Measurements from ENCODE around the gene FBXL4.
A peak's percentile ranks its signal among the peaks of the same experiment; 100 is the strongest.

FBXL4 gene

DNA sequence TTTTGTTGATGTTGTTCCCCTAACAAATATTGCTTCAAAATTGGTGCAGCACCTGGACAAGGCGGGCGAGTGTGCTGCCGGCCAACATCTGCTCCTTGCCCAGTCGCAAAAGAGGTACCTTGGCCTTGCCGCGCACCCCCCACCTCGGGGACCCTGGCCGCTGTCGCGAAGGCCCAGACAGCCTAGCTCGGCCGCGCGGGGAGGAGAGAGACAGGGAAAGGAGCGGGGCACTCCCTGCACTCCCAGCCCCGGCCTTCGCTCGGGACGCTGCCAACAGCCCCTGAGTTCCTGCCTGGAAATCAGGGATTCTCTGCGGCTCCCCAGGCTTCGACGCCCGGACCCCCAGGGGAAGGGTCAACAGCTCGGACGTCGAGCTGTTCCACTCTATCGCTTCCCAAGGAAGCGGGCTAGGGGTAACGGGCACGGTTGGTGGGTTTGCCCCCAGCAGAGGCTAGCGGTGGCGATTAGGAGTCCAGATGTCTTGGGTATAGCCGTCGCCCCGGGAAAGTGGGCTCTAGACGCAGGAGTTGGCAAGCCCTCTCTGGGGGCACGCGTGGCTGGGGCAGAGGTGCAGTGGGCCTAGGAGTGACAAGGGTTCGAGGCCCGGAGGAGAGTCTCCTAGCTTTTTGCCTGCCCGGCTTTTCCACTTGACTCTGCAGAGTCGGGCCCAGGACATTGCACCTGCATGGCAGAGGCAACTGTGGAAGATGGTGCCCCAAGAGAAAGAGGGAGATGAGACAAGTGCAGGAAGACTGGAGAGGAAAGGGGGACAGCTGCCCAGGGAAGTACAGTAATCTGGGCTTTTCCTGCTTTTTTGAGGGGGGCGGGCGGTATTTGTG, 105.2 kb downstream of the FBXL4 start:
- no peak overlapping the region for H3K4me3 Mint-ChIP-seq
- H3K36me3 Mint-ChIP-seq (ENCODE audit: low read depth): no peaks in the 10 kb centered on the region
- peaks cover 94% of the 10 kb centered on the region for H3K27me3 Mint-ChIP-seq
- peaks cover 24% of the 10 kb centered on the region for H3K4me1 Mint-ChIP-seq (ENCODE audit: low read depth)
- no peak for DNase-seq
- no peak overlapping the region for H3K27ac Mint-ChIP-seq
- no peaks in the 10 kb centered on the region for H3K9me3 Mint-ChIP-seq

DNA sequence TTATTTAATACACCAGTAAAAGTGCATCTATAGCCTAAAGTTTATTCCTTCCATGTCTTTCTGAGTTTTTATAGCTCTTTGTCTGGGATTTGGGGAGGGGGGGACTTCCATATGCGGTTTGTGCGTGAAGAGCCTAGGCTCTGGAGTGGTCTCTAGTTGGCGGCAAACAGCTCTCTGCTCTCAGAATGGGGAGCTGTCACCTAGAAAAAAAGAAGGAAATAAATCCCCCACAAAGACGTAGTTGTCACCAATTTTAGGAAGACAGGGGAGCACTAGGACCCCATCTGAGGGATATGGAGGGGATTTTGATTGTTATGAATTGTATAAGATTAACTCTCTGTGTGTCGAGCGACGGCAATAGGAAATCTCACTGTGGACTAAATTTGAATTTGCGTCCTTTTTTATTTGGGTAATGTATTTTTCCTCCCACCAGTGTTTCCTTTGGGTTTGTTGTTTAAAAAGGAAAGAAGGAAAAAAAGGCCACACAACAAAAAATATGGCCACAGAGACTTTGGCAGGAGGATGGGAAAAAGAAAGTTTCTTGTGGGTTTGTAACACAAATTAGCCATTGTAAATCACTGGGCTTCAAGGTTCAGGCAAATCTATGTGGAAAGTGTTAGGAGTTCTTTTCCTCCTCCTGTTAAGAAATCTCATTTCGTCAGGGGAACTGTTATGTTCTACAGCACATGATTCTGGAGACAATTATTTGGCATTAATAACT, 106.0 kb downstream of the FBXL4 start:
- Mint-ChIP-seq H3K4me3 (no peak overlapping the region), H3K9me3 (no peaks in the 10 kb centered on the region), H3K36me3 (ENCODE audit: low read depth) (no peaks in the 10 kb centered on the region), H3K27ac (no peak overlapping the region), H3K27me3 (peaks cover 94% of the 10 kb centered on the region), H3K4me1 (ENCODE audit: low read depth) (peaks cover 22% of the 10 kb centered on the region)
- DNase-seq: no peak

DNA sequence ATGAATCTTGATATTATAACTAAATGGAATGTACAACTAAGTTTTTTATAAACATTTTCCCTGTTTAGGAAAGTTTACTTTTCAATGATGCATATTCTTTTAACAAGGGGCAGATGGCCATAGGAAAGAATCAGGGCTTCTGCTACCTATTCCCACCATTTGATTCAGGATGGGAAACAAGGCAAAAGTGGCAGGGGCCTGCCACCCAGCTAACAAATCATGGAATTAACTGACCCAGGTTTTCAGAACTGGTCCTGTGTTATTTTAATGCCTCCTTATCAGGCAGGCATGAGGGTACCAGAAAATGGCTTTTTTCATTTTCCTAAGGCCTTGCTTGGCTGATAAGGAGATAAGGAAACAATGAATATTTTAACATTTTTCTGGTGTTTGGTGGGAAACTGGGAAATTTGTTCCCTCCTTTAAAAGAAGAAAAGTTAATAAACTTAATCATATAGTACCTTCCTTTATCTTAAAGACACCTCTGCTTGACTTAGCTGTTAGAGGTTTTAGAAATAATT, 106.7 kb downstream of the FBXL4 start:
- H3K9me3 Mint-ChIP-seq: no peaks in the 10 kb centered on the region
- no peaks in the 10 kb centered on the region for H3K36me3 Mint-ChIP-seq (ENCODE audit: low read depth)
- H3K4me3 Mint-ChIP-seq: no peak overlapping the region
- DNase-seq: no peak
- no peak overlapping the region for H3K27ac Mint-ChIP-seq
- H3K27me3 Mint-ChIP-seq: peaks cover 94% of the 10 kb centered on the region
- H3K4me1 Mint-ChIP-seq (ENCODE audit: low read depth): peaks cover 25% of the 10 kb centered on the region

DNA sequence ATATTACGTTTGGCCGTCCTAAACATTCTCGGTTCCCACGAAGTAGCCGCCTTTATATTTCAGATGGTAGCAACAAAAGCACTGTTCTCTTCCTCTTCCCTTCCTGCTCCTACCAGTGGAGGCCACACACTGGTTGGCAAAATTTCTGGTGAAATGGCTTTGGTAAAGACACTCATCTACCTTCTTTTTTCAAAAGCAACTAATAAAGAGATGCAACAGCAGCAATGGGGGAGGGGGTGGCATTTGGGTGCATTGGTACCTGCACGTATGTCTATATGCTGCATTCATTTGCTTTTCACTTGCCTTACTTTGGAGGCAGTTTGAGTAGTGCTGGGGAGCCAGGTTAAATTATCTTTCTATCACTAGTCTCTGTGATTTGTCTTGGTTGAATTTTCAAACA, 107.4 kb downstream of the FBXL4 start:
- no peaks in the 10 kb centered on the region for H3K9me3 Mint-ChIP-seq
- H3K4me3 Mint-ChIP-seq: no peak overlapping the region
- H3K27me3 Mint-ChIP-seq: peaks cover 94% of the 10 kb centered on the region
- DNase-seq: no peak
- H3K27ac Mint-ChIP-seq: no peak overlapping the region
- no peaks in the 10 kb centered on the region for H3K36me3 Mint-ChIP-seq (ENCODE audit: low read depth)
- peaks cover 23% of the 10 kb centered on the region for H3K4me1 Mint-ChIP-seq (ENCODE audit: low read depth)

DNA sequence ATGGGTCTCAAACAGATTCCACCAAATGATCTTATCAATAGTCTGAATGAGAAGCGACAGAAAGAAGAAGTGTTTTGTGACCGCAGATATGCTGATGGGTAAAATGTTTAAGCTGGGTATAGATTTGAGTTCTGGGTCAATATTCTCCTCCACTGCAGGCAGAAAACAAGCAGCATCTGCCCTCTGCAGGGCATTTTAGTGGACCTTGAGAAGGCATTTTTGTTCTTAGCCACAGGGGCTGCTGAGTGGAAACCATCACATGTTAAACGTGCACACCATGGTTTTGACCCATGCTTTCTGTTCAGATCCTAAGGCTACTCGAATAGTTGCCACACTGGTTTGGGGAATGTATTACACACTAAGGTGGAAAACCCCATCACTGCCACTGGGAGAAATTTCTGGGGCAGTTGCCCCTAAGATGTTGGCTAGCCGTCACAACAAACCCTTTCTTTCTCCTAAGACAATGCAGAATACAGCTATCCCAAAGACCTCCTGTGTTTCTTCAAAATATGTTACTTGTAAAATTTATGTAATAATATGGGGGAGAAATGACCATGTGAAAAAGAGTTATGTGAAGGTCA, 107.9 kb downstream of the FBXL4 start:
- H3K4me1 Mint-ChIP-seq (ENCODE audit: low read depth): peaks cover 22% of the 10 kb centered on the region
- H3K27ac Mint-ChIP-seq: no peak overlapping the region
- peaks cover 90% of the 10 kb centered on the region for H3K27me3 Mint-ChIP-seq
- no peak for DNase-seq
- no peak overlapping the region for H3K4me3 Mint-ChIP-seq
- no peaks in the 10 kb centered on the region for H3K9me3 Mint-ChIP-seq
- H3K36me3 Mint-ChIP-seq (ENCODE audit: low read depth): no peaks in the 10 kb centered on the region

DNA sequence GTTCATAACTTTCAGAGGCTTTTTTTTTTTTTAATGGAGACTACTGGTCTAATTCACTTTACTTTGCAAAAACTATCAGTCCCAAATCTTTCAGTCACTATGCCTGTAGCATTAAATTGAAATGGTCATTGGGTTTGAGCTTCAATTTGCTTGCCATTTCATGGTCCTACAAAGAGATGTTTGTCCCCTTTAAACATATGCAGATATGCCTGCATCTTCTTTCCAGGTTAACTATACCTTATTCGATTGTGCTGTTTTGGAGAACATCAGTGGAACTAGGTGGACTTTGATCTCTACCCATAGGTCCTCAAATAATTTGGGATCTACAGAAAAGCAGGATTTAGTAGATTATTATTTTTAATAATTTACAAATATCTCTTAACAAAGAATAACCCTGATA, 108.8 kb downstream of the FBXL4 start:
- Mint-ChIP-seq H3K4me3 (no peak overlapping the region), H3K27ac (no peak overlapping the region), H3K4me1 (ENCODE audit: low read depth) (peaks cover 20% of the 10 kb centered on the region), H3K36me3 (ENCODE audit: low read depth) (no peaks in the 10 kb centered on the region), H3K27me3 (peaks cover 90% of the 10 kb centered on the region), H3K9me3 (no peaks in the 10 kb centered on the region)
- DNase-seq: no peak

DNA sequence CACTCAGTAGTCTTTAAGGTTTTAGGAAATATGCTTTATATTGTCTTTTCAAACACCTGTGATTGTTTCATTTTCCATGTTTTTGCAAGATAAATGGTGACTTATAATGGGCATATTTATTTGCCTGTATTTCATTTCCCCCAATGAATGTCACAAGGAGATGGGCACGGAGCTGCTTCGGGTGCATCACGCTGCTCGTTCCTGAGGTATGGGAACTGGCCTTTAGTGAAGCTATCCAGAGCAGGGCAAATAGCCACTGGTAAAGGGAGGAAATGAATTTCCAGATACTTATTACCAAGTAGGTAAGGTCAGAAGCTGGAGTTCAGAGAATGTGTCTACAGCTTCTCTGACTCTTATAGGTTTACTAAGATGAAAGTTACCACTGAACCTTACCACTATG, 109.7 kb downstream of the FBXL4 start:
- no peaks in the 10 kb centered on the region for H3K36me3 Mint-ChIP-seq (ENCODE audit: low read depth)
- H3K27ac Mint-ChIP-seq: no peak overlapping the region
- H3K9me3 Mint-ChIP-seq: no peaks in the 10 kb centered on the region
- H3K4me3 Mint-ChIP-seq: no peak overlapping the region
- peaks cover 24% of the 10 kb centered on the region for H3K4me1 Mint-ChIP-seq (ENCODE audit: low read depth)
- DNase-seq: no peak
- H3K27me3 Mint-ChIP-seq: peaks cover 90% of the 10 kb centered on the region

DNA sequence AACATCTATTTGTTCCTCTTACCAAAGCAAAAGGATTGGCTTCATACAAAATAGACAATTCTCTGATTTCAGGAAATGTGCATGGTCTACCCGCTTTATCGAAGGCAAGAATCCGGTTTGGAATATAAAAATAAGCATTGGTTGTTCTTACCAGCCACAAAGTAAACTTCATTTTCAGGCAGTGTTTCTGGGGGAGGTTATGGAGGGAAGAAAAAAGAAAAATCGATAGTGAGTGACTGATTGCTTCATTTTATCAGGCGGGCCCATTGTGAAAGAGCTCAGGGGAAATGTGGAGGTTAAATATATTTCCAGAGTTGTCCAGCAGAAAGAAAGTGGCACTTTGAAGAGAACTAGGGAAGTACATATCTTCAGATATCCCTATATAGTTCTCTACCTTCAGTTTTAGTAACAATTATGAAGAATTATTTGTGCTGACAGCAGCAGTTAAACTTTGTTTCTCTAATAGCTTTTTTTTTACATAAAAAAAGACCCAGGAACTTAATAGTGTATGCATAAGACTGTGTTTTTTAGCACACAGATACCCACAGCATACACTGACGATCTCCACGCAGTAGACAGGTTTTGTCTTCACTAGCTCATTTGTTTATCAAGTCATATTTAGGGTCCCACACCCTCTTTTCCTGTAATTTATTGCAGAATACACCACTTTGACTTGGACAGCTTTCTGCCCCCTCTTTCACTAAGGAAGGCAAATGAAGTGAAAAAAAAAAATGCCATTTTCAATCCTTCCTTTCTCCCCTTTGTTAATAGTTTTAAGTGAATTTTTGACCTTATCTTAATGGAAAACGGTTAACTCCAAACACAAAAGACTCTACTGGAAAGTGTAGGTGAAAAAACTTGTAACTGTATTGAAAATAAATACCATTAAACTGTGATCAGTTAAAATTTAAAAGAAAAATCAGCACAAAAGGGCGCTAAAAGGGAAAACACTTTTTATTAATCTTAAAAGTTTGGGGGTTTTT, 110.5 kb downstream of the FBXL4 start:
- H3K36me3 Mint-ChIP-seq (ENCODE audit: low read depth): no peaks in the 10 kb centered on the region
- peaks cover 90% of the 10 kb centered on the region for H3K27me3 Mint-ChIP-seq
- H3K27ac Mint-ChIP-seq: no peak overlapping the region
- DNase-seq: no peak
- H3K9me3 Mint-ChIP-seq: no peaks in the 10 kb centered on the region
- no peak overlapping the region for H3K4me3 Mint-ChIP-seq
- peaks cover 28% of the 10 kb centered on the region for H3K4me1 Mint-ChIP-seq (ENCODE audit: low read depth)

DNA sequence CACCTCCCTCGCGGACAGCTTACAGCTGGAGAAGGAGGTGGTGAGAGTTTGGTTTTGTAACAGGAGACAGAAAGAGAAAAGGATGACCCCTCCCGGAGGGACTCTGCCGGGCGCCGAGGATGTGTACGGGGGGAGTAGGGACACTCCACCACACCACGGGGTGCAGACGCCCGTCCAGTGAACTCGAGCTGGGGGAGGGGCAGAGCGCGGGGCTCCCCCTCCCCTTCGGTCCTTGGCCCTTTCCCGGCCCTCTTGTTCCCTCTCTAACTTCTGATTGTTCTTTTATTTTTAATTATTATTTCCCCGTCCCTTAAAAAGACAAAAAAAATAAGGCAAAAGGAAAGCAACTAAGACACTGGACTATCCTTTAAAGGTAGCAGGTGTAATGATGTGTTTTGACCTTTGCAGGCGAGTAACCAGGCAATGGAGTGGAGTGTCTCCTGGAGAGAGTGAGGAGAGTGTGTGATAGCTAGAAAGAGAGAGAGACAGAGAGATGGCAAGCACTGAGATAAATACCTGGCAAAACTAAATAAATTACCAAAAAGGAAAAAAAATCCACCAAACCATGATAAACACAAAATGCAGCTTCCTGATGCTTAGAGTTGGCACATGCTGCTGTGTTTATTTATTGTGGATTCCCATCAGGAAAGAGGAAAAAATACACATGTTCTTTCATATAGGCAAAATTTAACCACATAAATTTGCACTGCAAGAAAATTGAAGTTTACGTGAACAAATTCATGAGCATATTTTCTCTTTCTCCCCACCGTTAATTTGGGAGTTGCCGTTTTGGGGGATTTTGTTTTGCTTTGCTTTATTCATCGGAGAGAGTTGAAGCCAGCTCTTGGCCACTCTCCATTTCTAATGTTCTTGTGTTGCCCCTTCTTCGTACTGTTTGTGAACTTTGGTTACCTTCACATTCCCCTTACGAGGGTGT, 111.5 kb downstream of the FBXL4 start:
- H3K27me3 Mint-ChIP-seq: peaks cover 89% of the 10 kb centered on the region
- no peak overlapping the region for H3K4me3 Mint-ChIP-seq
- peaks cover 34% of the 10 kb centered on the region for H3K4me1 Mint-ChIP-seq (ENCODE audit: low read depth)
- no peaks in the 10 kb centered on the region for H3K36me3 Mint-ChIP-seq (ENCODE audit: low read depth)
- H3K9me3 Mint-ChIP-seq: no peaks in the 10 kb centered on the region
- no peak overlapping the region for H3K27ac Mint-ChIP-seq
- DNase-seq: no peak

DNA sequence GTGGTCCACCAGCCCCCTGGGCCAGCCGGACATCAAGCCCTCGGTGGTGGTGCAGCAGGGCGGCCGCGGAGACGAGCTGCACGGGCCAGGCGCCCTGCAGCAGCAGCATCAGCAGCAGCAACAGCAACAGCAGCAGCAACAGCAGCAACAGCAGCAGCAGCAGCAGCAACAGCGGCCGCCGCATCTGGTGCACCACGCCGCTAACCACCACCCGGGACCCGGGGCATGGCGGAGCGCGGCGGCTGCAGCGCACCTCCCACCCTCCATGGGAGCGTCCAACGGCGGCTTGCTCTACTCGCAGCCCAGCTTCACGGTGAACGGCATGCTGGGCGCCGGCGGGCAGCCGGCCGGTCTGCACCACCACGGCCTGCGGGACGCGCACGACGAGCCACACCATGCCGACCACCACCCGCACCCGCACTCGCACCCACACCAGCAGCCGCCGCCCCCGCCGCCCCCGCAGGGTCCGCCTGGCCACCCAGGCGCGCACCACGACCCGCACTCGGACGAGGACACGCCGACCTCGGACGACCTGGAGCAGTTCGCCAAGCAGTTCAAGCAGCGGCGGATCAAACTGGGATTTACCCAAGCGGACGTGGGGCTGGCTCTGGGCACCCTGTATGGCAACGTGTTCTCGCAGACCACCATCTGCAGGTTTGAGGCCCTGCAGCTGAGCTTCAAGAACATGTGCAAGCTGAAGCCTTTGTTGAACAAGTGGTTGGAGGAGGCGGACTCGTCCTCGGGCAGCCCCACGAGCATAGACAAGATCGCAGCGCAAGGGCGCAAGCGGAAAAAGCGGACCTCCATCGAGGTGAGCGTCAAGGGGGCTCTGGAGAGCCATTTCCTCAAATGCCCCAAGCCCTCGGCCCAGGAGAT, 112.4 kb downstream of the FBXL4 start:
- Mint-ChIP-seq H3K9me3 (no peaks in the 10 kb centered on the region), H3K36me3 (ENCODE audit: low read depth) (no peaks in the 10 kb centered on the region), H3K4me1 (ENCODE audit: low read depth) (peaks cover 42% of the 10 kb centered on the region), H3K27ac (no peak overlapping the region), H3K27me3 (peaks cover 90% of the 10 kb centered on the region), H3K4me3 (peak overlapping the region; percentile 25)
- DNase-seq: peak; percentile 40

DNA sequence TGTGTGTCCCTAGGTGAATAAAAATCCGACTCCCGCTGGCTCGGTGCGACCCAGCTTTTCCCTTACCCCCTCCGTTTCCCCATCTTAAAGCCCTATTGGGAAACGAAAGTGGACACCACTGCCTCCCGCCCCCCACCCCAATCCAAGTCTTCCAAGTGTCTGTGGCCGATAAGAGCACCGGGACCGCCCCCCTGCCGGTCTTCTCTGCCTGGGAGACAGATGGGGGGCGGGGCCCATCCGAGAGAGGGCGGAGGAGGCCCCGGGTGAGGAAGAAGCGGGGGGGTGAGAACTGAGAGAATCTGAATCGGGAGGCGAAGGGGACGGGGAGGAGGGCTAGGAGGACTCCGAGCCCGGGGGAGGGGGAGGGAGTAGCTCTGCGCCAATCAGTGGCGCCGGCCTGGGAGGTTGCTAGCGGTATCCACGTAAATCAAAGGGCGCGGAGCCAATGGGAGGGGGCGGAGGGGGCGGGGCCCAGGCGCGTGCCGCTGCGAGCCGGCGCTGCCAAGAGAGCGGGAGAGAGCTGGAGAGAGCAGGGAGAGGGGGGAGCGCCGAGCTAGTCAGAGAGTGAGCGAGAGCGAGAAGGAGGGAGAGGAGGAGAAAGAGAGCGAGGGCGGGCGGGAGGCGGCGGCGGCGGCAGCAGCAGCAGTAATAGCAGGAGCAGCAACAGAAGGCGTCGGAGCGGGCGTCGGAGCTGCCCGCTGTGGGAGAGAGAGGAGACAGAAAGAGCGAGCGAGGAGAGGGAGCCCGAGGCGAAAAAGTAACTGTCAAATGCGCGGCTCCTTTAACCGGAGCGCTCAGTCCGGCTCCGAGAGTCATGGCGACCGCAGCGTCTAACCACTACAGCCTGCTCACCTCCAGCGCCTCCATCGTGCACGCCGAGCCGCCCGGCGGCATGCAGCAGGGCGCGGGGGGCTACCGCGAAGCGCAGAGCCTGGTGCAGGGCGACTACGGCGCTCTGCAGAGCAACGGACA, 113.4 kb downstream of the FBXL4 start, which contains the start of gene POU3F2:
Gene POU3F2 (plus strand): TSS at position 515 of the 972 bp plus-strand sequence. CDS start 300 bp downstream, at position 815.
- peak; percentile 76 for DNase-seq
- Mint-ChIP-seq H3K36me3 (ENCODE audit: low read depth) (no peaks in the 10 kb centered on the region), H3K9me3 (no peaks in the 10 kb centered on the region), H3K4me1 (ENCODE audit: low read depth) (peaks cover 43% of the 10 kb centered on the region), H3K4me3 (peak within 1 kb of the TSS; percentile 70), H3K27me3 (peaks cover 88% of the 10 kb centered on the region), H3K27ac (peak within 1 kb of the TSS; percentile 50)
